WTC11 (cell line): ENCODE measurements around the gene DNAH17. TPM values are rescaled to one million over a fixed set of nuclear protein-coding genes. Genes with fewer than 3 reads are reported as not detected.

Experiments
- ATAC-seq: fragments of 200-7000 bp; cut with Tn5 transposase; 2 replicates; pipeline ENCODE4 v1.10.0; 2021; ENCODE audit warnings: mild to moderate bottlenecking, moderate library complexity
- CTCF ChIA-PET: fragments of 300-600 bp; sonication (Branson Sonifier 250); formaldehyde crosslinking; loops from one replicate; lab custom pipeline; 2021; ENCODE audit warnings: antibody characterized with exemption; lab: Charles Lee
- POLR2A ChIA-PET: fragments of 350-600 bp; sonication (Branson Sonifier 250); formaldehyde crosslinking; loops from one replicate; lab custom pipeline; 2021; ENCODE audit warnings: antibody characterized with exemption; lab: Charles Lee
- DNase-seq: peaks from one replicate; pipeline ENCODE4 v3.0.0; 2021; ENCODE audit warnings: low spot score
- H3K27ac Mint-ChIP-seq: 2 replicates; pipeline ENCODE4 v1.8.0; 2021; ENCODE audit warnings: mixed read lengths
- H3K27me3 Mint-ChIP-seq: 2 replicates; pipeline ENCODE4 v1.8.0; 2021; ENCODE audit warnings: low read depth, mild to moderate bottlenecking, moderate library complexity, mixed read lengths
- H3K36me3 Mint-ChIP-seq: 2 replicates; pipeline ENCODE4 v1.8.0; 2021; ENCODE audit warnings: mixed read lengths
- H3K4me1 Mint-ChIP-seq: 2 replicates; pipeline ENCODE4 v1.8.0; 2022; ENCODE audit warnings: mixed read lengths
- H3K4me3 Mint-ChIP-seq: 2 replicates; pipeline ENCODE4 v1.8.0; 2021; ENCODE audit warnings: mild to moderate bottlenecking, moderate library complexity, mixed read lengths
- H3K9me3 Mint-ChIP-seq: 2 replicates; pipeline ENCODE4 v1.8.0; 2021; ENCODE audit warnings: mixed read lengths
- CREB1 ChIP-seq: sonication (generic); formaldehyde crosslinking; IDR thresholded peaks from 2 replicates; pipeline ENCODE4 v1.8.0; 2023; ENCODE audit warnings: mild to moderate bottlenecking, missing genetic modification reagents
- FOXK1 ChIP-seq: sonication (generic); formaldehyde crosslinking; IDR thresholded peaks from 2 replicates; pipeline ENCODE4 v1.8.0; 2022; ENCODE audit warnings: mild to moderate bottlenecking, moderate library complexity, missing genetic modification reagents
- GABPB1 ChIP-seq: sonication (generic); formaldehyde crosslinking; IDR thresholded peaks from 2 replicates; pipeline ENCODE4 v1.8.1; 2023; ENCODE audit warnings: mild to moderate bottlenecking, missing genetic modification reagents
- JUN ChIP-seq: sonication (generic); formaldehyde crosslinking; IDR thresholded peaks from 2 replicates; pipeline ENCODE4 v1.8.0; 2023; ENCODE audit warnings: mild to moderate bottlenecking, missing genetic modification reagents
- NFATC4 ChIP-seq: fragments of 250-450 bp; sonication (Bioruptor Pico); IDR thresholded peaks from 2 replicates; pipeline ENCODE4 v1.9.0; 2021; ENCODE audit warnings: mild to moderate bottlenecking
- NFYB ChIP-seq: sonication (generic); formaldehyde crosslinking; conservative IDR thresholded peaks from 2 replicates; pipeline ENCODE4 v1.8.0; 2022; ENCODE audit warnings: low read depth, missing genetic modification reagents
- NR1H2 ChIP-seq: sonication (generic); formaldehyde crosslinking; IDR thresholded peaks from 2 replicates; pipeline ENCODE4 v1.9.0; 2021; ENCODE audit warnings: mild to moderate bottlenecking, moderate library complexity, missing genetic modification reagents
- ZNF317 ChIP-seq: sonication (generic); formaldehyde crosslinking; IDR thresholded peaks from 2 replicates; pipeline ENCODE4 v1.8.1; 2023; ENCODE audit warnings: low read depth, mild to moderate bottlenecking, moderate library complexity, missing genetic modification reagents, borderline replicate concordance
- ZNF423 ChIP-seq: fragments of 250-450 bp; sonication (Bioruptor Pico); IDR thresholded peaks from 2 replicates; pipeline ENCODE4 v2.1.2; 2022; ENCODE audit warnings: mild to moderate bottlenecking, moderate library complexity
- total RNA-seq: library from RNA; stranded (reverse); gene quantifications from 3 replicates; pipeline ENCODE4 v1.2.3, GENCODE V29; 2021
- TF ChIP-seq, protein P1 (sequence below): sonication (generic); formaldehyde crosslinking; IDR thresholded peaks from 2 replicates; pipeline ENCODE4 v1.8.1; 2023; ENCODE audit warnings: mild to moderate bottlenecking, missing genetic modification reagents
- TF ChIP-seq, protein P2 (sequence below): sonication (generic); formaldehyde crosslinking; IDR thresholded peaks from 2 replicates; pipeline ENCODE4 v1.8.1; 2022; ENCODE audit warnings: low read depth, missing genetic modification reagents, borderline replicate concordance
- TF ChIP-seq, protein P3 (sequence below): sonication (generic); formaldehyde crosslinking; conservative IDR thresholded peaks from 2 replicates; pipeline ENCODE4 v1.8.1; 2023; ENCODE audit warnings: mild to moderate bottlenecking, low read depth, missing genetic modification reagents, moderate library complexity
- TF ChIP-seq, protein P4 (sequence below): sonication (generic); formaldehyde crosslinking; conservative IDR thresholded peaks from 2 replicates; pipeline ENCODE4 v1.8.1; 2022; ENCODE audit warnings: mild to moderate bottlenecking, missing genetic modification reagents
- TF ChIP-seq, protein P5 (sequence below): fragments of 250-450 bp; sonication (Bioruptor Pico); IDR thresholded peaks from 2 replicates; pipeline ENCODE4 v1.9.0; 2021; ENCODE audit warnings: mild to moderate bottlenecking
- TF ChIP-seq, protein P6 (sequence below): sonication (generic); formaldehyde crosslinking; IDR thresholded peaks from 2 replicates; pipeline ENCODE4 v1.8.0; 2023; ENCODE audit warnings: mild to moderate bottlenecking, missing genetic modification reagents

DNAH17 gene
- total RNA-seq, 1 experiment from 2014 or later: 0.87 TPM

DNA sequence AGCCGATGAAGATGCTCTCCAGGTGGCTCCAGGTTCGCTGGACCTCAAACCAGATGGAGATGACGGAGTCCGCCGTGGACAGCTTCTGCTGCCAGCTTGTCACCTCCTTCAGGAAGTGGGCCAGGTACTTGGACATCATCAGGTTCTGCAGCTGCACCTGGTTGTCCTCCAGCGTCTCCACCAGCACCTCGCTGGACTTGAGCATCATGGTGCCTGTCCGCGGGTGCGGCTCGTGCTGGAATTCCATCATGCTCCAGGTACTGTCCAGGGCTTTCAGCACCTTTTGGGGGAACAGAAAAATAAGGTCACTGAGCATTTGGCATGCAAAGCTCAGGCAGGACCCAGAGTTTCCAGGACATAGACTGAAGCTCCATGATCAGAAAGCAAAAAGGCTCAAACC lies 69.7 kb downstream of the DNAH17 start:
- TF ChIP-seq ZNF423: no peak
- no peak for TF ChIP-seq NR1H2 (CRISPR knock-in tag)
- TF ChIP-seq ZNF317: no peak
- TF ChIP-seq, protein P1, sequence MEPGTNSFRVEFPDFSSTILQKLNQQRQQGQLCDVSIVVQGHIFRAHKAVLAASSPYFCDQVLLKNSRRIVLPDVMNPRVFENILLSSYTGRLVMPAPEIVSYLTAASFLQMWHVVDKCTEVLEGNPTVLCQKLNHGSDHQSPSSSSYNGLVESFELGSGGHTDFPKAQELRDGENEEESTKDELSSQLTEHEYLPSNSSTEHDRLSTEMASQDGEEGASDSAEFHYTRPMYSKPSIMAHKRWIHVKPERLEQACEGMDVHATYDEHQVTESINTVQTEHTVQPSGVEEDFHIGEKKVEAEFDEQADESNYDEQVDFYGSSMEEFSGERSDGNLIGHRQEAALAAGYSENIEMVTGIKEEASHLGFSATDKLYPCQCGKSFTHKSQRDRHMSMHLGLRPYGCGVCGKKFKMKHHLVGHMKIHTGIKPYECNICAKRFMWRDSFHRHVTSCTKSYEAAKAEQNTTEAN (CRISPR knock-in tag): no peak
- TF ChIP-seq, protein P2, sequence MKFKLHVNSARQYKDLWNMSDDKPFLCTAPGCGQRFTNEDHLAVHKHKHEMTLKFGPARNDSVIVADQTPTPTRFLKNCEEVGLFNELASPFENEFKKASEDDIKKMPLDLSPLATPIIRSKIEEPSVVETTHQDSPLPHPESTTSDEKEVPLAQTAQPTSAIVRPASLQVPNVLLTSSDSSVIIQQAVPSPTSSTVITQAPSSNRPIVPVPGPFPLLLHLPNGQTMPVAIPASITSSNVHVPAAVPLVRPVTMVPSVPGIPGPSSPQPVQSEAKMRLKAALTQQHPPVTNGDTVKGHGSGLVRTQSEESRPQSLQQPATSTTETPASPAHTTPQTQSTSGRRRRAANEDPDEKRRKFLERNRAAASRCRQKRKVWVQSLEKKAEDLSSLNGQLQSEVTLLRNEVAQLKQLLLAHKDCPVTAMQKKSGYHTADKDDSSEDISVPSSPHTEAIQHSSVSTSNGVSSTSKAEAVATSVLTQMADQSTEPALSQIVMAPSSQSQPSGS: no peak
- TF ChIP-seq, protein P3, sequence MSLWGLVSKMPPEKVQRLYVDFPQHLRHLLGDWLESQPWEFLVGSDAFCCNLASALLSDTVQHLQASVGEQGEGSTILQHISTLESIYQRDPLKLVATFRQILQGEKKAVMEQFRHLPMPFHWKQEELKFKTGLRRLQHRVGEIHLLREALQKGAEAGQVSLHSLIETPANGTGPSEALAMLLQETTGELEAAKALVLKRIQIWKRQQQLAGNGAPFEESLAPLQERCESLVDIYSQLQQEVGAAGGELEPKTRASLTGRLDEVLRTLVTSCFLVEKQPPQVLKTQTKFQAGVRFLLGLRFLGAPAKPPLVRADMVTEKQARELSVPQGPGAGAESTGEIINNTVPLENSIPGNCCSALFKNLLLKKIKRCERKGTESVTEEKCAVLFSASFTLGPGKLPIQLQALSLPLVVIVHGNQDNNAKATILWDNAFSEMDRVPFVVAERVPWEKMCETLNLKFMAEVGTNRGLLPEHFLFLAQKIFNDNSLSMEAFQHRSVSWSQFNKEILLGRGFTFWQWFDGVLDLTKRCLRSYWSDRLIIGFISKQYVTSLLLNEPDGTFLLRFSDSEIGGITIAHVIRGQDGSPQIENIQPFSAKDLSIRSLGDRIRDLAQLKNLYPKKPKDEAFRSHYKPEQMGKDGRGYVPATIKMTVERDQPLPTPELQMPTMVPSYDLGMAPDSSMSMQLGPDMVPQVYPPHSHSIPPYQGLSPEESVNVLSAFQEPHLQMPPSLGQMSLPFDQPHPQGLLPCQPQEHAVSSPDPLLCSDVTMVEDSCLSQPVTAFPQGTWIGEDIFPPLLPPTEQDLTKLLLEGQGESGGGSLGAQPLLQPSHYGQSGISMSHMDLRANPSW (CRISPR knock-in tag): no peak
- TF ChIP-seq FOXK1 (CRISPR knock-in tag): no peak
- TF ChIP-seq GABPB1: no peak
- TF ChIP-seq, protein P4, sequence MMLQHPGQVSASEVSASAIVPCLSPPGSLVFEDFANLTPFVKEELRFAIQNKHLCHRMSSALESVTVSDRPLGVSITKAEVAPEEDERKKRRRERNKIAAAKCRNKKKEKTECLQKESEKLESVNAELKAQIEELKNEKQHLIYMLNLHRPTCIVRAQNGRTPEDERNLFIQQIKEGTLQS (CRISPR knock-in tag): no peak
- TF ChIP-seq JUN (CRISPR knock-in tag): no peak
- TF ChIP-seq NFATC4 (CRISPR knock-in tag): no peak
- TF ChIP-seq NFYB: no peak
- TF ChIP-seq, protein P5, sequence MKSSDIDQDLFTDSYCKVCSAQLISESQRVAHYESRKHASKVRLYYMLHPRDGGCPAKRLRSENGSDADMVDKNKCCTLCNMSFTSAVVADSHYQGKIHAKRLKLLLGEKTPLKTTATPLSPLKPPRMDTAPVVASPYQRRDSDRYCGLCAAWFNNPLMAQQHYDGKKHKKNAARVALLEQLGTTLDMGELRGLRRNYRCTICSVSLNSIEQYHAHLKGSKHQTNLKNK (CRISPR knock-in tag): no peak
- no peak for TF ChIP-seq CREB1 (CRISPR knock-in tag)
- POLR2A ChIA-PET: no interaction called here

DNA sequence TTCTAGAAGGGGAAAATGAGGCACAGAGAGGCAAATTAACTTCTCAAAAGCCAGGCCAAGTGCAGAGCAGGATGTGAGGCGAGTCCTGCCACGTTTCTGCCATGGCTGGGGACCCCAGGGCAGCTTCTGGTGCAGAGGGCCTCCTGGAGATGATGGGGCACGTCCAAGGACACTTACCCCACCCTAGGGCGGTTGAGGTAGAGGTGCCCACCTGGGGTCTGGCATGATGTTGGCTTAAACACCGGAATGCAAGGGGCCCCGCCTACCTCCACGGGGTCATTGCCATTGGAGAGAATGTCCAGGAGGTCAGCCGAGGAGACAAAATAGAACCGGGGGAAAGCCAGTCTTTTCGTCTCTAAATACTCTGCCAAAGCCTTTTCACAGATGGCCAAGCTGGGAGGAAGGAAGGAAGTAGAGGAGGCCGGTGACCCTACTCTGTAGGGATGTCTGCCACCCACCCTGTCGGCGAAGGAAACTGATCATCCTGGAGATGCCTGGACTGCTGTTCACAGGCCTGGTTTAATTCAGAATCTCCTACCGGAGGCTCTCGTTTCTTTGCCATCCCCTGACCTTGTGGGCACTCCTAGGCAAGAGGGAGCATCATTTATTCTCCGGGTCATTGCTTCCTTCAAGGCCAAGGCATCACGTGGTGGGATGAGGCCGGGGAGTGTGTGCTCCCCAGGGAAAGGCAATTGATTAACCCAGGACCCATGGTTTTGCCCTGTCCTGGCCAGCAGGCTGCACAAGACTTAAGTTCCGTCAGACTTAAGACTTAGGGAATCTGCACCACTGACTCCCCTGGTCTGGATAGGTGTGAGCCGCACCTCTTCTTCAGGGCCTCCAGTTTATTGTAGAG lies 70.5 kb downstream of the DNAH17 start:
- Mint-ChIP-seq H3K27ac (no peak overlapping the region), H3K4me1 (peaks cover 5% of the 10 kb centered on the region; the same call in 1 of the 2 replicates), H3K36me3 (no peaks in the 10 kb centered on the region), H3K4me3 (no peak overlapping the region), H3K9me3 (no peaks in the 10 kb centered on the region), H3K27me3 (no peaks in the 10 kb centered on the region; the same call in 1 of the 2 replicates)
- TF ChIP-seq, protein P6, sequence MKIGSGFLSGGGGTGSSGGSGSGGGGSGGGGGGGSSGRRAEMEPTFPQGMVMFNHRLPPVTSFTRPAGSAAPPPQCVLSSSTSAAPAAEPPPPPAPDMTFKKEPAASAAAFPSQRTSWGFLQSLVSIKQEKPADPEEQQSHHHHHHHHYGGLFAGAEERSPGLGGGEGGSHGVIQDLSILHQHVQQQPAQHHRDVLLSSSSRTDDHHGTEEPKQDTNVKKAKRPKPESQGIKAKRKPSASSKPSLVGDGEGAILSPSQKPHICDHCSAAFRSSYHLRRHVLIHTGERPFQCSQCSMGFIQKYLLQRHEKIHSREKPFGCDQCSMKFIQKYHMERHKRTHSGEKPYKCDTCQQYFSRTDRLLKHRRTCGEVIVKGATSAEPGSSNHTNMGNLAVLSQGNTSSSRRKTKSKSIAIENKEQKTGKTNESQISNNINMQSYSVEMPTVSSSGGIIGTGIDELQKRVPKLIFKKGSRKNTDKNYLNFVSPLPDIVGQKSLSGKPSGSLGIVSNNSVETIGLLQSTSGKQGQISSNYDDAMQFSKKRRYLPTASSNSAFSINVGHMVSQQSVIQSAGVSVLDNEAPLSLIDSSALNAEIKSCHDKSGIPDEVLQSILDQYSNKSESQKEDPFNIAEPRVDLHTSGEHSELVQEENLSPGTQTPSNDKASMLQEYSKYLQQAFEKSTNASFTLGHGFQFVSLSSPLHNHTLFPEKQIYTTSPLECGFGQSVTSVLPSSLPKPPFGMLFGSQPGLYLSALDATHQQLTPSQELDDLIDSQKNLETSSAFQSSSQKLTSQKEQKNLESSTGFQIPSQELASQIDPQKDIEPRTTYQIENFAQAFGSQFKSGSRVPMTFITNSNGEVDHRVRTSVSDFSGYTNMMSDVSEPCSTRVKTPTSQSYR (CRISPR knock-in tag): no peak
- ChIA-PET CTCF (no interaction called here), POLR2A (no interaction called here)
- no peak for DNase-seq
- ATAC-seq: no peak

More for the DNA sequence above, 69.7 kb downstream of the DNAH17 start:
- no peak for DNase-seq
- H3K27me3 Mint-ChIP-seq: no peaks in the 10 kb centered on the region; the same call in 1 of the 2 replicates
- peaks cover 6% of the 10 kb centered on the region for H3K9me3 Mint-ChIP-seq
- H3K4me1 Mint-ChIP-seq: peaks cover 5% of the 10 kb centered on the region; the same call in 1 of the 2 replicates
- ATAC-seq: no peak
- no peaks in the 10 kb centered on the region for H3K36me3 Mint-ChIP-seq
- CTCF ChIA-PET: interaction anchor here (1.4 kb wide), 1 partner anchor 52 kb away, joined by 3 read pairs; no protein-coding TSS in a partner anchor
- no peak overlapping the region for H3K27ac Mint-ChIP-seq
- no peak overlapping the region for H3K4me3 Mint-ChIP-seq
